HFF-Myc (cell line): ENCODE data around the gene PRKCQ.
A peak's percentile ranks its signal among the peaks of the same experiment; 100 is the strongest.

Source experiments
- DNase-seq: peaks from one replicate; pipeline ENCODE4 v3.0.0-alpha.2; 2011; ENCODE audit warnings: low read depth; ENCODE audit errors: extremely low read depth
- H3K4me3 ChIP-seq: replicated peaks from 2 replicates; pipeline ENCODE4 v1.5.1; 2011; ENCODE audit warnings: low read depth, mild to moderate bottlenecking, control low read depth, low read length
- CTCF ChIP-seq: IDR thresholded peaks from 2 replicates; pipeline ENCODE4 v1.5.1; 2012; ENCODE audit warnings: mild to moderate bottlenecking, low read depth, low read length, control low read depth; ENCODE audit errors: missing control alignments

PRKCQ gene

GRCh38 chr10:6423413-6424170, 156.5 kb downstream of the PRKCQ start:
- no peak for DNase-seq
- TF ChIP-seq CTCF: no peak
- no peak overlapping the region for H3K4me3 ChIP-seq

DNA sequence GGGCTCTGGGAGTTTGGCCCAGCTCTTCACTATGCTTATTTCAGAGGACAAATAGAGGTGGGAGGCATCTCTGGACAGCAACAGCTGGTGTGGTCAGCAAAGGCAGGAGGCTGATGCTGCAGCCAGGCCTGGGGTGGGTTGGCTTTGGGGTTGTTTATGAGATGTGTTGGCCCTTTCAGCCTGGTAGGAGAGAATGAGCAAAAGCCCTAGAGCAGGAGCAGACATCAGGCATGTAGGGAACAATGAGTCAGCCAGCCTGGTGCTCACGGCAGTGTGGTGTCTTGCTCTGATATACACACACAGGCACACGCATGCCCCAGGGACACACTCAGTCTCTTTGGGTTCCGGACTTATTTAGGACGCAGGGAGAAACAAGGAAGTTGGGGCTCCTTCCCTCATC, 157.1 kb downstream of the PRKCQ start:
- DNase-seq: no peak
- no peak overlapping the region for H3K4me3 ChIP-seq
- no peak for TF ChIP-seq CTCF

GRCh38 chr10:6418613-6419216, 161.4 kb downstream of the PRKCQ start:
- H3K4me3 ChIP-seq: no peak overlapping the region
- no peak for DNase-seq
- TF ChIP-seq CTCF: no peak

GRCh38 chr10:6418167-6418566, 161.9 kb downstream of the PRKCQ start:
- DNase-seq: no peak
- no peak for TF ChIP-seq CTCF
- no peak overlapping the region for H3K4me3 ChIP-seq

DNA sequence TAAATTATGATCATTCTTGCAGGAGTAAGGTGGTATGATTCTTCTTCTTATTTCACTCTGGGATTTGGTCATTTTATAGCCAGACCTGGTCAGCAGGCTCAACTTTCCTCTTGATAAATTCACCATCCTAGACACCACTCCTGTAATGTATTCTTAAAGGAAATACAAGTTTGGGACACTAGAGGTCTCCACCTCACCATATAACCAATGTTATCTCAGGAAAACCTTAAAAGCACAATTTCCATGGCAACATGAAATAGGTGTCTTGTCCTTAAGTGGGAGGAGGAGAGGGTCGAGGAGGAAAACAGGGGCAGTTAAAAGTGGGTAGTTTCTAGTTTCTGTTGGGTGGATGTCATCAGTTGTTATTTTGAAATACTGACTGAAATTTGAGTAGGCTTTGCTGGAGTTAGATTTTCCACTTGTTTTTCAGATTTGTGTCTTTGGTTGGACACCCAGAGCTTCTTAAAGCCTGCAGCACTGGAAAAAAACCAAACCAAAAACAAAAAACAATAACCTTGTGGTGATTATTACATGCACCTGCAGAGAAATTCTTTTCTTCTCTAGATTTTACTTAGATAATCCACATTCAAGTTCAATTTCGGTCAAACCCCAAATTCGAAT, 163.1 kb downstream of the PRKCQ start:
- peak; percentile 30 for DNase-seq
- TF ChIP-seq CTCF: peak; percentile 58
- no peak overlapping the region for H3K4me3 ChIP-seq

DNA sequence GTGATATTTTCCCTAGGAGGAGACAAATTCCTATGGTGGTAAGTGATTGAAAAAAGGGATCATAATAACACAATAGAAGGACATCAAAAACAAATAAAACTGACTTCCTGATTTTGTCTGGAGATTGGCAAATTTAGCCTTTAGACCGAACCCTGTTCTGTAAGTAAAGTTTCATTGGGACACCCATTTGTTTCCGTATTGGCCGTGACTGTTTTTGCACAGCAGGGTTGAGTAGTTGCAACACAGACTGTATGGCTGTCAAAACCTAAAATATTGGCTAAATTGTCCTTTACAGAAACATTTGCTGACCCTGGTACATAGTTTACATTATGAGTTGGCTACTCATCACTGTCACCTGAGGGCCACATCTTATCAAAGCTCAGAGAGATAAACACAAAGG, 168.6 kb downstream of the PRKCQ start:
- no peak for TF ChIP-seq CTCF
- no peak for DNase-seq
- H3K4me3 ChIP-seq: no peak overlapping the region
